NT2/D1 (cell line): ENCODE measurements around the gene POLRMT.

Experiments used
- YY1 ChIP-seq: IDR thresholded peaks from 2 replicates; pipeline ENCODE4 v1.6.1; 2011; ENCODE audit not compliant: insufficient read length, insufficient read depth
- ZNF274 ChIP-seq: IDR thresholded peaks from 2 replicates; pipeline ENCODE4 v1.6.1; 2011; ENCODE audit warnings: mild to moderate bottlenecking, low read depth, low read length

DNA sequence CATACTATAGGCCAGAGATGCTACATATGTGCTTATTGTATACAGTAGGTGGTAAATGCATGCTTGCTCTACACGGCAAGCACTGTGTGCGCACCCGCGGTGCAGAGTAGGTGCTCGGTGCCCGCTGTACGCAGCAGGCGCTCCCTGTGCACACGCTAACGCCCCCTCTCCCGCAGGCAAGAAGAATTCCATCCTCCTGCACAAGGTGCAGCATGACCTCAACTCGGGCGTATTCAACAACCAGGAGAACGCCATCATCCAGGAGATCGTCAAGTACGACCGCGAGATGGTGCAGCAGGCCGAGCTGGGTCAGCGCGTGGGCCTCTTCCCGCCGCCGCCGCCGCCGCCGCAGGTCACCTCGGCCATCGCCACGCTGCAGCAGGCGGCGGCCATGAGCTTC lies 17.7 kb downstream of the POLRMT start:
- TF ChIP-seq YY1, result no peak
- no peak for TF ChIP-seq ZNF274
